DOHH2 (cell line): ENCODE data around the gene ELAVL2.

Experiments used
- H3F3A ChIP-seq: fragments of 200-600 bp; sonication (generic), shearing (Covaris generic); 2 replicates; pipeline ENCODE4 v1.6.0; 2016; ENCODE audit warnings: antibody characterized with exemption, mild to moderate bottlenecking; ENCODE audit not compliant: control insufficient read depth, insufficient read depth
- H3K27ac ChIP-seq: fragments of 200-600 bp; sonication (generic); 2 replicates; pipeline ENCODE4 v1.5.1; 2014; ENCODE audit warnings: low read depth, mild to moderate bottlenecking, low read length, moderate library complexity
- H3K27me3 ChIP-seq: fragments of 200-600 bp; sonication (generic); 2 replicates; pipeline ENCODE4 v1.6.1; 2014; ENCODE audit warnings: mild to moderate bottlenecking, low read length, mixed read lengths; ENCODE audit not compliant: control insufficient read depth
- H3K36me3 ChIP-seq: fragments of 200-600 bp; sonication (generic); 2 replicates; pipeline ENCODE4 v1.6.1; 2014; ENCODE audit warnings: mild to moderate bottlenecking, low read length, moderate library complexity, mixed read lengths; ENCODE audit not compliant: control insufficient read depth
- H3K4me1 ChIP-seq: fragments of 200-600 bp; sonication (generic); 2 replicates; pipeline ENCODE4 v1.6.1; 2014; ENCODE audit warnings: mild to moderate bottlenecking, low read length, mixed read lengths; ENCODE audit not compliant: control insufficient read depth
- H3K4me2 ChIP-seq: fragments of 200-600 bp; sonication (generic); 2 replicates; pipeline ENCODE4 v1.6.0; 2014; ENCODE audit warnings: mild to moderate bottlenecking, low read length, moderate library complexity
- H3K4me3 ChIP-seq: fragments of 200-600 bp; sonication (generic); 2 replicates; pipeline ENCODE4 v1.5.1; 2014; ENCODE audit warnings: mild to moderate bottlenecking, low read length, mixed read lengths
- H3K79me2 ChIP-seq: fragments of 200-600 bp; sonication (generic); 2 replicates; pipeline ENCODE4 v1.6.1; 2014; ENCODE audit warnings: mild to moderate bottlenecking, low read length, mixed read lengths; ENCODE audit not compliant: control insufficient read depth
- H3K9me2 ChIP-seq: fragments of 200-600 bp; sonication (generic); replicated peaks from 2 replicates; pipeline ENCODE4 v1.6.1; 2014; ENCODE audit warnings: mild to moderate bottlenecking, low read length, mixed read lengths; ENCODE audit not compliant: control insufficient read depth
- H3K9me3 ChIP-seq: fragments of 200-600 bp; sonication (generic); 2 replicates; pipeline ENCODE4 v1.6.1; 2014; ENCODE audit warnings: antibody characterized with exemption, low read length, mixed read lengths; ENCODE audit not compliant: control insufficient read depth, insufficient read depth
- H4K20me1 ChIP-seq: fragments of 200-600 bp; sonication (generic); 2 replicates; pipeline ENCODE4 v1.6.0; 2014; ENCODE audit warnings: low read depth, mild to moderate bottlenecking, antibody characterized with exemption, low read length, moderate library complexity; ENCODE audit not compliant: control insufficient read depth, insufficient read depth
- CTCF ChIP-seq: fragments of 200-600 bp; sonication (generic); IDR thresholded peaks from one replicate; pipeline ENCODE4 v1.5.1; 2014; ENCODE audit warnings: antibody characterized with exemption, mild to moderate bottlenecking, low read depth, low read length; ENCODE audit not compliant: poor library complexity, severe bottlenecking
- EZH2phosphoT487 ChIP-seq: fragments of 200-600 bp; sonication (generic); IDR thresholded peaks from 2 replicates; pipeline ENCODE4 v1.6.1; 2017; ENCODE audit warnings: borderline replicate concordance, mild to moderate bottlenecking, antibody characterized with exemption, low read length, moderate library complexity, mixed read lengths

The ELAVL2 gene

GRCh38 chr9:23823269-23823668 is 2.8 kb downstream of the ELAVL2 start:
- Histone ChIP-seq H3K9me2 (no peaks in the 10 kb centered on the region), H3K4me3 (no peak overlapping the region), H3K27me3 (no peaks in the 10 kb centered on the region), H3K79me2 (no peaks in the 10 kb centered on the region), H3K4me1 (no peaks in the 10 kb centered on the region), H3K4me2 (no peak overlapping the region), H3K36me3 (no peaks in the 10 kb centered on the region), H3F3A (no peaks in the 10 kb centered on the region), H3K9me3 (peaks cover 15% of the 10 kb centered on the region; the same call in 1 of the 2 replicates), H4K20me1 (no peaks in the 10 kb centered on the region), H3K27ac (no peak overlapping the region)
- TF ChIP-seq CTCF = no peak
- TF ChIP-seq EZH2phosphoT487 = no peak

- H3K9me2 ChIP-seq = no peaks in the 10 kb centered on the region
- no peaks in the 10 kb centered on the region for H3K27me3 ChIP-seq
- no peaks in the 10 kb centered on the region for H3K79me2 ChIP-seq
- H3K4me1 ChIP-seq = no peaks in the 10 kb centered on the region
- H3K36me3 ChIP-seq = no peaks in the 10 kb centered on the region
- no peak overlapping the region for H3K4me3 ChIP-seq
- TF ChIP-seq CTCF = no peak
- TF ChIP-seq EZH2phosphoT487 = no peak
- no peak overlapping the region for H3K27ac ChIP-seq
- peaks cover 15% of the 10 kb centered on the region; the same call in 1 of the 2 replicates for H3K9me3 ChIP-seq
- no peak overlapping the region for H3K4me2 ChIP-seq
- H4K20me1 ChIP-seq = no peaks in the 10 kb centered on the region
- no peaks in the 10 kb centered on the region for H3F3A ChIP-seq
Observed at GRCh38 chr9:23822261-23823169, 3.5 kb downstream of the ELAVL2 start.

- no peaks in the 10 kb centered on the region for H3K27me3 ChIP-seq
- no peaks in the 10 kb centered on the region for H3K4me1 ChIP-seq
- H3K9me3 ChIP-seq = peaks cover 15% of the 10 kb centered on the region; the same call in 1 of the 2 replicates
- H3K9me2 ChIP-seq = no peaks in the 10 kb centered on the region
- H3K79me2 ChIP-seq = no peaks in the 10 kb centered on the region
- H3K27ac ChIP-seq = no peak overlapping the region
- H3K36me3 ChIP-seq = no peaks in the 10 kb centered on the region
- no peak overlapping the region for H3K4me2 ChIP-seq
- H4K20me1 ChIP-seq = no peaks in the 10 kb centered on the region
- TF ChIP-seq EZH2phosphoT487 (no peak), CTCF (no peak)
- H3K4me3 ChIP-seq = no peak overlapping the region
- H3F3A ChIP-seq = no peaks in the 10 kb centered on the region
Observed at GRCh38 chr9:23821375-23822181, 4.5 kb downstream of the ELAVL2 start.
